Liver (tissue), 9 donors: ENCODE measurements around the gene ACTRT2. TPM values are rescaled to one million over a fixed set of nuclear protein-coding genes. Genes with fewer than 3 reads are reported as not detected.

ENCODE experiments used
- DNase-seq: peaks from one replicate; pipeline ENCODE4 v3.0.0-alpha.2; 2017; ENCODE audit warnings: low spot score
- H3K27ac ChIP-seq, 2 donors: one replicate each; pipeline ENCODE4 v1.7.0; 2013; ENCODE audit warnings: inconsistent platforms in 2 of 2, low read length in 2 of 2, control low read depth in 1 of 2, low read depth in 1 of 2, mild to moderate bottlenecking in 1 of 2
- H3K27me3 ChIP-seq, 4 donors: one replicate each; pipeline versions ENCODE4 v1.6.1 to v1.7.0; 2013; ENCODE audit warnings: low read length in 3 of 4, inconsistent platforms in 1 of 4, mild to moderate bottlenecking in 1 of 4, moderate library complexity in 1 of 4; ENCODE audit not compliant: control insufficient read depth in 4 of 4, insufficient read depth in 4 of 4
- H3K36me3 ChIP-seq, 4 donors: one replicate each; pipeline versions ENCODE4 v1.6.1 to v1.7.0; 2013; ENCODE audit warnings: low read length in 3 of 4, mild to moderate bottlenecking in 3 of 4, low read depth in 1 of 4, moderate library complexity in 1 of 4; ENCODE audit not compliant: control insufficient read depth in 4 of 4, insufficient read depth in 3 of 4
- H3K4me1 ChIP-seq, 4 donors: one replicate each; pipeline versions ENCODE4 v1.6.1 to v1.7.0; 2013; ENCODE audit warnings: low read length in 3 of 4, mild to moderate bottlenecking in 3 of 4, moderate library complexity in 1 of 4; ENCODE audit not compliant: control insufficient read depth in 4 of 4, insufficient read depth in 4 of 4
- H3K4me3 ChIP-seq, 3 donors: one replicate each; pipeline versions ENCODE4 v1.6.1 to v1.7.0; 2013; ENCODE audit warnings: low read length in 3 of 3, control low read depth in 1 of 3, low read depth in 1 of 3, mild to moderate bottlenecking in 1 of 3
- H3K9ac ChIP-seq, 2 donors: one replicate each; pipeline ENCODE4 v1.7.0; 2013; ENCODE audit warnings: low read length in 2 of 2, mild to moderate bottlenecking in 2 of 2, moderate library complexity in 2 of 2, control low read depth in 1 of 2, low read depth in 1 of 2
- H3K9me3 ChIP-seq, 4 donors: one replicate each; pipeline versions ENCODE4 v1.6.1 to v1.7.0; 2013; ENCODE audit warnings: low read length in 3 of 4; ENCODE audit not compliant: control insufficient read depth in 4 of 4
- ATF3 ChIP-seq: IDR thresholded peaks from 2 replicates; pipeline ENCODE4 v1.6.1; 2016; ENCODE audit warnings: antibody characterized with exemption
- CTCF ChIP-seq: fragments of 150-350 bp; IDR thresholded peaks from 2 replicates; pipeline ENCODE4 v1.5.1; 2017; ENCODE audit warnings: improper control_type of control experiment, low read depth, low read length; ENCODE audit not compliant: missing input control
- EGR1 ChIP-seq, 2 donors: IDR thresholded peaks; 2 replicates each; pipeline ENCODE4 v1.6.1; 2016 to 2018; ENCODE audit warnings: antibody characterized with exemption in 2 of 2, low read depth in 2 of 2
- FOXA1 ChIP-seq: IDR thresholded peaks from 2 replicates; pipeline ENCODE4 v1.6.1; 2016; ENCODE audit warnings: antibody characterized with exemption
- FOXA2 ChIP-seq: IDR thresholded peaks from 2 replicates; pipeline ENCODE4 v1.6.1; 2016; ENCODE audit warnings: antibody characterized with exemption
- GABPA ChIP-seq, 2 donors: IDR thresholded peaks in 1 of 2; conservative IDR thresholded peaks in 1 of 2; 2 replicates each; pipeline ENCODE4 v1.6.1; 2016; ENCODE audit warnings: antibody characterized with exemption in 2 of 2, mild to moderate bottlenecking in 1 of 2, moderate library complexity in 1 of 2
- HNF4A ChIP-seq, 2 donors: conservative IDR thresholded peaks; 2 replicates each; pipeline ENCODE4 v1.6.1; 2016; ENCODE audit warnings: antibody characterized with exemption in 2 of 2, mild to moderate bottlenecking in 2 of 2
- HNF4G ChIP-seq: IDR thresholded peaks from 2 replicates; pipeline ENCODE4 v1.6.1; 2016; ENCODE audit warnings: antibody characterized with exemption
- JUND ChIP-seq, 2 donors: IDR thresholded peaks; 2 replicates each; pipeline ENCODE4 v1.6.1; 2016; ENCODE audit warnings: antibody characterized with exemption in 2 of 2
- MAX ChIP-seq: IDR thresholded peaks from 2 replicates; pipeline ENCODE4 v1.6.1; 2016; ENCODE audit warnings: antibody characterized with exemption
- RAD21 ChIP-seq, 2 donors: IDR thresholded peaks; 2 replicates each; pipeline ENCODE4 v1.6.1; 2016; ENCODE audit warnings: antibody characterized with exemption in 2 of 2, mild to moderate bottlenecking in 2 of 2
- REST ChIP-seq: IDR thresholded peaks from 2 replicates; pipeline ENCODE4 v1.6.1; 2016; ENCODE audit warnings: antibody characterized with exemption, mild to moderate bottlenecking
- RXRA ChIP-seq, 2 donors: IDR thresholded peaks; 2 replicates each; pipeline ENCODE4 v1.6.1; 2017 to 2018; ENCODE audit warnings: antibody characterized with exemption in 2 of 2, mild to moderate bottlenecking in 1 of 2
- SP1 ChIP-seq: IDR thresholded peaks from 2 replicates; pipeline ENCODE4 v1.6.1; 2018; ENCODE audit warnings: antibody characterized with exemption, mild to moderate bottlenecking
- YY1 ChIP-seq: IDR thresholded peaks from 2 replicates; pipeline ENCODE4 v1.6.1; 2016; ENCODE audit warnings: antibody characterized with exemption, mild to moderate bottlenecking
- ZBTB33 ChIP-seq: IDR thresholded peaks from 2 replicates; pipeline ENCODE4 v1.6.1; 2016; ENCODE audit warnings: antibody characterized with exemption
- WGBS: extraction: QIAGEN DNeasy Blood & Tissue Kit; methylation state at CpG from one replicate; pipeline ENCODE4 v1.1.7; 2013; 5-methylcytosine and 5-hydroxymethylcytosine counted together
- polyA plus RNA-seq, 2 donors: library from polyadenylated mRNA; stranded (reverse) in 1 of 2; unstranded in 1 of 2; fragments of 200-250 nt in 1 of 2; fragments of >200 nt in 1 of 2; fragmentation: Nextera tagmentation in 1 of 2; extraction: Ambion mirVana in 1 of 2; gene quantifications; one replicate each; pipeline versions ENCODE4 v1.2.1 to v1.2.3, GENCODE V29; 2013 to 2015
- total RNA-seq, 2 donors: library from RNA; depleted of rRNA; stranded (reverse); fragments of >200 nt; gene quantifications; one replicate each; pipeline ENCODE4 v1.2.3, GENCODE V29; 2014
- donor health status: healthy.
- donor health status: healthy.
- donor health status: healthy.
- donor health status: healthy.
- donor health status: healthy.

Gene ACTRT2
- total and polyA plus RNA-seq, 4 donors: not detected

- Histone ChIP-seq H3K9me3 (no peaks in the 10 kb centered on the region), H3K27me3 (peaks cover 0 to 7% (median 4%) of the 10 kb centered on the region in 4 donors), H3K36me3 (no peaks in the 10 kb centered on the region), H3K27ac (no peak overlapping the region), H3K4me3 (no peak overlapping the region), H3K9ac (no peak overlapping the region), H3K4me1 (no peaks in the 10 kb centered on the region)
- 74% methylated on average over 32 of the region's 32 CpGs for WGBS
- TF ChIP-seq RAD21 (IDR thresholded peaks at IDR 0.05): no peak
- TF ChIP-seq EGR1 (IDR thresholded peaks at IDR 0.05; ENCODE audit: low read depth in 2 of 2): no peak
- no peak for TF ChIP-seq HNF4G
- TF ChIP-seq HNF4A (conservative IDR thresholded peaks at IDR 0.05): no peak
- TF ChIP-seq ATF3: no peak
- no peak for TF ChIP-seq FOXA1
- no peak for TF ChIP-seq REST
- TF ChIP-seq FOXA2: no peak
- DNase-seq: no peak
Measured at GRCh38 chr1:3037281-3038040, 16.2 kb downstream of the ACTRT2 start.

- Histone ChIP-seq H3K9me3 (no peaks in the 10 kb centered on the region), H3K36me3 (no peaks in the 10 kb centered on the region), H3K4me3 (no peak overlapping the region), H3K4me1 (no peaks in the 10 kb centered on the region), H3K27ac (no peak overlapping the region), H3K9ac (no peak overlapping the region), H3K27me3 (peaks cover 0 to 7% (median 4%) of the 10 kb centered on the region in 4 donors)
- DNase-seq: no peak
- TF ChIP-seq RAD21 (IDR thresholded peaks at IDR 0.05) (no peak), ATF3 (no peak), ZBTB33 (no peak), GABPA (IDR thresholded peaks at IDR 0.05 in 1 of 2, conservative IDR thresholded peaks at IDR 0.05 in 1 of 2) (no peak), EGR1 (IDR thresholded peaks at IDR 0.05; ENCODE audit: low read depth in 2 of 2) (no peak), FOXA2 (no peak), MAX (no peak), REST (no peak), SP1 (no peak), RXRA (IDR thresholded peaks at IDR 0.05) (no peak), CTCF (no peak), JUND (IDR thresholded peaks at IDR 0.05) (no peak), HNF4A (conservative IDR thresholded peaks at IDR 0.05) (no peak), YY1 (no peak)
- 58% methylated on average over 11 of the region's 11 CpGs for WGBS
Measured at GRCh38 chr1:3038113-3038551, 16.9 kb downstream of the ACTRT2 start.
